ENCODE data around the gene PIEZO1.

Gene PIEZO1

GRCh38 chr16:88749358-88749757, 35.7 kb downstream of the PIEZO1 start:
- no peak for DNase-seq (ENCODE audit: low read depth)

GRCh38 chr16:88748364-88748763, 36.7 kb downstream of the PIEZO1 start:
- DNase-seq (ENCODE audit: low read depth), result no peak

GRCh38 chr16:88747588-88748301, 37.3 kb downstream of the PIEZO1 start:
- no peak for DNase-seq (ENCODE audit: low read depth)

DNA sequence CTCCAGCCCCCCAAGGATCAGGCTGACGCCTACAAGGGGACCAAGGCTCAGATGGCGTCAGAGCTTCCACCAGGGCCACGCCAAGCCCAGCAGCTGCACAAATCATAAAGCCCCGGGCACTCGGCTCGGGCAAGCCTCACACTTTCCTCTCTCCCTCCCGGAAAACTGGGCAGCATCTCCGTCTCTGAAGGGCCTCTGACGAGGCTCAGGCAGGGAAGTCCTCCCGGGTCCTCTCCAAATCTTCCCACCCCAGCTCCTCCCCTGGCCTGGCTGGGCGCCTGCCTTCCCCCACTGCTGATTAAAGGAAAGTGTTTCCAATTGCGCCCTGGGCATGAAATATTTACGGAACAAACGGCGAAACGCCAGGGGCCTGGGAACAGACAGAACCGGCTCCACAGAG, 38.5 kb downstream of the PIEZO1 start:
- DNase-seq (ENCODE audit: low read depth), result no peak

- no peak for DNase-seq (ENCODE audit: low read depth)
These were observed 40.2 kb downstream of the PIEZO1 start for GRCh38 chr16:88744577-88745521.

GRCh38 chr16:88743693-88744576, 41.1 kb downstream of the PIEZO1 start:
- DNase-seq (ENCODE audit: low read depth), result no peak

- no peak for DNase-seq (ENCODE audit: low read depth)
These were observed 42.0 kb downstream of the PIEZO1 start for GRCh38 chr16:88742896-88743605.

- no peak for DNase-seq (ENCODE audit: low read depth)
These were observed 43.7 kb downstream of the PIEZO1 start for GRCh38 chr16:88741368-88741767.

DNA sequence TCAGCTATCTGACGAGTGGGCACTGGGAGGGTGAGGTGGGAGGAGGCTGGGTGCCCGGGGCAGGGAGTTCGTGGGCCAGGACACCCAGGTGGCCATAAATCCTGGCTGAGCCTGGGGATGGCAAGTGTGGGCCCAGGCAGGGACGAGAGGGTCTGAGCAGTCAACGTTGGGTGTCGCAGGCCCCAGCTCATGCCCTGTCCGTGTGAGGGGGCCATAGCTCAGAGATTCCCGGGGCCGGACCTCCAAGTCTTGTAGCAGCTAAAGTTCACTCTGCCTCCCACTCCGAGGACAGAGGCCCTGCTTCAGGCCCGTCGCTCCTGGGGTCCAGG, 44.3 kb downstream of the PIEZO1 start:
- DNase-seq (ENCODE audit: low read depth), result no peak

- no peak for DNase-seq (ENCODE audit: low read depth)
These were observed 44.9 kb downstream of the PIEZO1 start for GRCh38 chr16:88739977-88740726.

- no peak for DNase-seq (ENCODE audit: low read depth)
These were observed 45.7 kb downstream of the PIEZO1 start for GRCh38 chr16:88739139-88739976.

DNA sequence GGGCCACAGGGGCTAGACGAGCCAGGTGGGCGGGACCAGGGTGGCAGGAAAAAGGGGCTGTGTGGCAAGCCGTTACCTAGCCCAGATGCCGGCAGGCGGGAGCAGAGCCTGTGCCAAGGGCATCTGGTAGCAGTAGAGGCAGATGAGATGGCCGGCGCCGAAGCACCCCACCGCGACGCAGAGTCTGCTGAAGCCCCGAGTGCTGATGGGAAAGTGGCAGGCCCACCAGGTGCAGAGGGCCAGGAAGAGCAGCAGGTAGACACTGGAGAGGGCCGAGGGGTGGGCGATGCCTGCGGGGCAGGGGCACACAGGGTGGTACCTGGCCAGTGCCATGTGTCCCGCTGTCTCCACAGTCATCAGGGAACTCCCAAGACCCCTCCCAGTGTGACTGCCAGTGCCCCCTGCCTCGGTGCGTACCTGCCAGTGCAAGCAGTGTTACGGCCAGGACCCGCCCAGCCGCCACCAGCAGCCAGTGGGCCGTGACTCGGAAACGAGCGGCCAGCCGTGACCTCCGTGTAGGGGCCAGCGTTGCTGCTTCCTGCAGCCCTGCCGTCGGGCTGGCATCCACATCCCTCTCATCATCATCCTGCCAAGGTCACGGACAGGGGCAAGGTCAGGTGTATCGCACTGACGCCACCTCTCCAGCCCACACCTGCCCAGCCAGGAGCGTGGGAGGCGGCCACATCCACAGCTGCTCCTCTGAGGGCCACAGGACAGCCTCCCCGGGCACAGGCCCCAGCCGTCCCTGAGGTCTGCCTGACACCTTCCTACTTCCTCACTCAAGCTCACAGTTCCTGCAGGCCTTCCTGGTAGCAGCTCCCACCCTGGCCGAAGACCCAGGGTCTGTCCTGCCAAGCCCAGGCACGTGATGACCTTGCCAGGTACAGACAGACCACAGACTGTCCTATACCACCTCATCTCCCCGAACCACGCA, 46.6 kb downstream of the PIEZO1 start:
- DNase-seq (ENCODE audit: low read depth), result no peak

DNA sequence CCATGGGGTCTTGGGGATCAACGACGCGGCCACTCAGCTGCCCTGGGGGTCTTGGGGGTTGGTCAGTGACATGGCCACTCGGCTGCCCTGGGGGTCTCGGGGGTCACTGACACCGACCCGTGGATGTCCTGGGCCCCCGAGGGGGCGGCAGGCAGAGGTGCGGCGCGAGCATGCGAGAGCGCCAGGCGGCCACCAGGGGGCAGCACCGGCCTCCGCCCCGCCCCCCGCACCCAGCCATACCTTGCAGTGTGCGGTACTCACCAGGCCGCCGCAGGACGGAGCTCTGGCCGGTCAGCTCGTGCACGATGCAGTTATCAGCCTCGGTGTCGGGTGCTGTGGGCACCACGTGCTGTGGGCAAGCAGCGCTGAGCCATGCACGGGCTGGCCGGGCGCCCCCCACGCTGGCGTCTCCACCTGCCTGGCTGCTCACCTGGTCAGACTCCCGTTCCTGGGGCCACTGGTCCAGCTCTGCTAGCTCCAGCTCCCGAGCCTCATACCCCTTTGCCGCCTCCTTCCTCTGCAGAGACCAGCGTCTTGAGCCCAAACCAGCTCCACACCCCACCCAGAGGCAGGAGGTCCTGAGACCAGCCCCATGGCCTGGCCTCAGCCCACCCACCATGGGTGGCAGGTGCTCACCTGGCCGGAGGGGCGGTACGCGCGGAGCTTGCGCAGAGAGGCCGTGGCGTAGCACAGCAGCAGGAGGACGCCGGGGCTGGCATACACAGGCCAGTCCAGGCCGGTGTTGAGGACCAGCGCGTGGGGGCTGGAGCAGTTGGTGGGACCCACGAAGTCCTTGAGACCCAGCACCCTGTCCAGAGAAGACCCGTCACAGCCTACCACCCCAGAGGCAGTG, 47.5 kb downstream of the PIEZO1 start:
- no peak for DNase-seq (ENCODE audit: low read depth)

GRCh38 chr16:88736496-88736895, 48.5 kb downstream of the PIEZO1 start:
- no peak for DNase-seq (ENCODE audit: low read depth)

DNA sequence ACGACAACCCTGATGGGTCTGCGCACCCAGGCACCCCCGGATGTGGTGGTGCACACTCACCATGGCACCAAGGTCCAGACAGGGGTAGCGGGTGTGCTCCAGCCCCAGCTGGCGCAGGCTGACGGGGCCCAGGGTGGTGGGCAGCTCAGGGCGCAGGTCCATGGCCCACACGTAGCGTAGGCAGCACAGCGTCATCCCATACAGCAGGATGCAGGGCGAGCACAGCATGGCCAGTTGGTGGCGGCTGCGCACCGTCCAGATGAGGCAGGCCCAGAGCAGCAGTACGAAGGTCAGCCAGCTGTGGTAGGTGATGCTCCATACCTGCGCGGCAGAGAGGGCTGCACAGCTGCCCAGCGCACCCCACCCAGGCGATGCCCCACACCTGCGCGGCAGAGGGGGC, 48.9 kb downstream of the PIEZO1 start:
- no peak for DNase-seq (ENCODE audit: low read depth)

DNA sequence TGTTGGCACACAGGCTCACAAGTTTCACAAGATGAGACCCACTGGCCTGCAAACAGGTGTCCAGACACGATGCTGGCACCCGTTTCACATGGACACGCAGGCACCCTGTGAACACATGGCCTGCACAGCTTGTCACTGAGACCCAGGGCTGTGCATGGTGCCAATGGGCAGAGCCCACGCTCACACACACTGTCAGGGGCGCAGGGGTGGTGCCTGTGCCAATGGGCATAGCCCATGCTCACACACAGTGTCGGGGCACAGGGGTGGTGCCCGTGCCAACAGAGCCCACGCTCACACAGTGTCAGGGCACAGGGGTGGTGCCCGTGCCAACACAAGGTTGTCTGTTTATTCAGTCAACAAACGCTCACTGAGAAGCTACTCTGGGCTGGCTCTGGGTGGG, 49.4 kb downstream of the PIEZO1 start:
- DNase-seq (ENCODE audit: low read depth), result no peak

DNA sequence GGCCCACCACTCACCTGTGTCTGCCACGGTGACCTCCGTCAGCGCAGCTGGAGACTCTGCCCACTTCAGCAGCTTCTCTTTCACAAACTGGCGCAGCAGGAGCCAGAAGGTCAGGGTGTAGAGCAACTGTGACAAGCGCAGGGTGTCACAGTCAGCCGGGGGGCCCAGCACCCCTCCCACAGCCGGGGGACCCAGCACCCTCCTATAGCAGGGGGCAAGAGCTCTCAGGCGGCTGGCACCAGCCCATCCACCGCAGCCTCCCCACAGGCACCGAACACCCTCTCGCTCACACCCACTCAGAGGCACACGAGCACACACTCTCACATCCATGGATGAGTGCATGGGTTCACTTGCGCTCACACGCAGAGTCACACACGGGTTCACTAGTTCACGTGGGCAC, 49.9 kb downstream of the PIEZO1 start:
- no peak for DNase-seq (ENCODE audit: low read depth)

DNA sequence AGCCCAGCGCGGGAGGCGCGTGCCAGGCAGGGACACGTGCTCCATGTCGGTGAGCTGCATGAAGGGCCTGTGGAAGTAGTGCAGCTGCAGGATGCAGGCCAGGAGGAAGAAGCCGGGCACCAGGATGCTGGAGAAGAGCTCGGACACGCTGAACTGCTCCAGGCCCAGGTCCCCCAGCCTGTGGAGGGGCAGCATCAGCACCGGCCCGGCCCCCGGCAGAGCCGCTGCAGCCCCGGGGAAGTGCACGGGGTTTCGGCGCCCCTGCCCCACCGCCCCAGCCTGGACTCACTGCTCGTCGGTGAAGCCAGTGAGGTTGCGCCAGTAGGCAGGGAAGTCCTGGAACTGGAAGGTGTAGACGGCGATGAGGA, 50.7 kb downstream of the PIEZO1 start:
- no peak for DNase-seq (ENCODE audit: low read depth)
